Astrocyte of the cerebellum (primary cell): ENCODE results near the gene BRSK2.

Source experiments
- DNase-seq: peaks from one replicate; pipeline ENCODE4 v3.0.0-alpha.2; 2011; ENCODE audit warnings: low read depth
- H3K4me3 ChIP-seq: 2 replicates; pipeline ENCODE4 v1.5.1; 2011; ENCODE audit warnings: mild to moderate bottlenecking, low read depth, low read length, moderate library complexity
- CTCF ChIP-seq: IDR thresholded peaks from 2 replicates; pipeline ENCODE4 v1.5.1; 2012; ENCODE audit warnings: low read length, low read depth, moderate library complexity, mild to moderate bottlenecking; ENCODE audit errors: missing control alignments
- in situ Hi-C: cut with HindIII; loops from 2 replicates; pipeline ENCODE4 v1.10.0; 2017; ENCODE audit warnings: low sequenced_read_pairs

BRSK2 gene

GRCh38 chr11:1459764-1460395, 70.1 kb downstream of the BRSK2 start:
- H3K4me3 ChIP-seq: no peak overlapping the region
- no peak for TF ChIP-seq CTCF
- no peak for DNase-seq
- in situ Hi-C loops: no loop called here

GRCh38 chr11:1460396-1460985, 70.8 kb downstream of the BRSK2 start:
- in situ Hi-C loops: no loop called here
- TF ChIP-seq CTCF: no peak
- no peak overlapping the region for H3K4me3 ChIP-seq
- DNase-seq: no peak

- no peak overlapping the region for H3K4me3 ChIP-seq
- no peak for TF ChIP-seq CTCF
- no peak for DNase-seq
- in situ Hi-C loops: no loop called here
These were observed 71.5 kb downstream of the BRSK2 start for GRCh38 chr11:1460986-1461825.

- in situ Hi-C loops: no loop called here
- DNase-seq: no peak
- TF ChIP-seq CTCF: no peak
- H3K4me3 ChIP-seq: no peak overlapping the region
These were observed 72.3 kb downstream of the BRSK2 start for GRCh38 chr11:1461826-1462697.

- H3K4me3 ChIP-seq: no peak overlapping the region
- in situ Hi-C loops: no loop called here
- DNase-seq: no peak
- no peak for TF ChIP-seq CTCF
These were observed 72.9 kb downstream of the BRSK2 start for GRCh38 chr11:1462698-1462975.

- H3K4me3 ChIP-seq: no peak overlapping the region
- no peak for TF ChIP-seq CTCF
- in situ Hi-C loops: no loop called here
- no peak for DNase-seq
These were observed 73.3 kb downstream of the BRSK2 start for GRCh38 chr11:1463056-1463455.
